ENCODE results near the gene WFDC5.

DNA sequence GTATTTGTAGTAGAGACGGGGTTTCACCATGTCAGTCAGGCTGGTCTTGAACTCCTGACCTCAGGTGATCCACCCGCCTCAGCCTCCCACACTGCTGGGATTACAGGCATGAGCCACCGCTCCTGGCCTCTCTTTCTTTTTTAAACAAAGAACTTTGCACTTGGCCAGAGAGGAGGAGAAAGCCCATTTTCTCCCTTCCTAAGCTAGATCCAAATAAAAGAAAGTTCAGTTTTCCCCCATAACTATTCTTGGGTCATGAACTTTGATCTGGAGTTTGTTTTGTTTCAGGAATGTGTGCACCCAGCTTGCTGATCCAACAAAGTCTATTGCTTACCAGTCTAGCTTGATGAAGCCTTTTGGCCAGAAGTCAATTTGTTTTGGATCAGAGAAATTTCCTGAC is 37.4 kb downstream of the WFDC5 start:
- TF ChIP-seq, protein P1, sequence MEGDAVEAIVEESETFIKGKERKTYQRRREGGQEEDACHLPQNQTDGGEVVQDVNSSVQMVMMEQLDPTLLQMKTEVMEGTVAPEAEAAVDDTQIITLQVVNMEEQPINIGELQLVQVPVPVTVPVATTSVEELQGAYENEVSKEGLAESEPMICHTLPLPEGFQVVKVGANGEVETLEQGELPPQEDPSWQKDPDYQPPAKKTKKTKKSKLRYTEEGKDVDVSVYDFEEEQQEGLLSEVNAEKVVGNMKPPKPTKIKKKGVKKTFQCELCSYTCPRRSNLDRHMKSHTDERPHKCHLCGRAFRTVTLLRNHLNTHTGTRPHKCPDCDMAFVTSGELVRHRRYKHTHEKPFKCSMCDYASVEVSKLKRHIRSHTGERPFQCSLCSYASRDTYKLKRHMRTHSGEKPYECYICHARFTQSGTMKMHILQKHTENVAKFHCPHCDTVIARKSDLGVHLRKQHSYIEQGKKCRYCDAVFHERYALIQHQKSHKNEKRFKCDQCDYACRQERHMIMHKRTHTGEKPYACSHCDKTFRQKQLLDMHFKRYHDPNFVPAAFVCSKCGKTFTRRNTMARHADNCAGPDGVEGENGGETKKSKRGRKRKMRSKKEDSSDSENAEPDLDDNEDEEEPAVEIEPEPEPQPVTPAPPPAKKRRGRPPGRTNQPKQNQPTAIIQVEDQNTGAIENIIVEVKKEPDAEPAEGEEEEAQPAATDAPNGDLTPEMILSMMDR (IDR thresholded peaks at IDR 0.05): no peak
- no peak for TF ChIP-seq POLR2A (IDR thresholded peaks at IDR 0.05)

All from lower leg skin (tissue), 3 donors.